ENCODE data around the gene SLC39A11.

GRCh38 chr17:73011016-73011486 lies 81.4 kb downstream of the SLC39A11 start:
- no peak for TF ChIP-seq EP300 (IDR thresholded peaks at IDR 0.05)
- no peak for TF ChIP-seq CTCF (IDR thresholded peaks at IDR 0.05)
- no peak for TF ChIP-seq POLR2A (IDR thresholded peaks at IDR 0.05)
